Loucy (cell line): Measurements from ENCODE around the gene FOXK1.

Experiments used
- H2AFZ ChIP-seq: fragments of 200-600 bp; sonication (generic); 2 replicates; pipeline ENCODE4 v1.6.0; 2016; ENCODE audit warnings: antibody characterized with exemption, mild to moderate bottlenecking, low read length, moderate library complexity
- H3F3A ChIP-seq: fragments of 200-600 bp; 2 replicates; pipeline ENCODE4 v1.6.0; 2016; ENCODE audit warnings: antibody characterized with exemption, low read depth, mild to moderate bottlenecking
- H3K27me3 ChIP-seq: fragments of 200-600 bp; sonication (generic); 2 replicates; pipeline ENCODE4 v1.6.1; 2014; ENCODE audit warnings: low read length, mild to moderate bottlenecking; ENCODE audit not compliant: insufficient read depth, poor library complexity, severe bottlenecking
- H3K36me3 ChIP-seq: fragments of 200-600 bp; sonication (generic); 2 replicates; pipeline ENCODE4 v1.6.1; 2016; ENCODE audit warnings: low read length; ENCODE audit not compliant: insufficient read depth
- H3K4me1 ChIP-seq: fragments of 200-600 bp; sonication (generic); 2 replicates; pipeline ENCODE4 v1.5.1; 2014; ENCODE audit warnings: low read length, mild to moderate bottlenecking; ENCODE audit not compliant: insufficient read depth, poor library complexity, severe bottlenecking
- H3K4me2 ChIP-seq: fragments of 200-600 bp; sonication (generic); 2 replicates; pipeline ENCODE4 v1.6.0; 2014; ENCODE audit warnings: antibody characterized with exemption, low read length, low read depth, mild to moderate bottlenecking; ENCODE audit not compliant: poor library complexity, severe bottlenecking
- H3K4me3 ChIP-seq: fragments of 200-600 bp; sonication (generic); 2 replicates; pipeline ENCODE4 v1.5.1; 2014; ENCODE audit warnings: low read length, mild to moderate bottlenecking, mixed read lengths; ENCODE audit not compliant: poor library complexity, severe bottlenecking
- H3K79me2 ChIP-seq: fragments of 200-600 bp; sonication (generic); 2 replicates; pipeline ENCODE4 v1.6.1; 2014; ENCODE audit warnings: low read length; ENCODE audit not compliant: insufficient read depth
- H3K9ac ChIP-seq: fragments of 200-600 bp; sonication (generic); 2 replicates; pipeline ENCODE4 v1.6.0; 2014; ENCODE audit warnings: mild to moderate bottlenecking, low read depth, low read length, moderate library complexity; ENCODE audit not compliant: poor library complexity, severe bottlenecking
- H3K9me2 ChIP-seq: fragments of 200-600 bp; sonication (generic); replicated peaks from 2 replicates; pipeline ENCODE4 v1.6.1; 2016; ENCODE audit warnings: low read depth, low read length, mixed read lengths
- H3K9me3 ChIP-seq: fragments of 200-600 bp; sonication (generic); 2 replicates; pipeline ENCODE4 v1.6.1; 2014; ENCODE audit warnings: mild to moderate bottlenecking, antibody characterized with exemption, low read length, low read depth; ENCODE audit not compliant: insufficient read depth
- H4K20me1 ChIP-seq: fragments of 200-600 bp; sonication (generic); 2 replicates; pipeline ENCODE4 v1.6.0; 2014; ENCODE audit warnings: antibody characterized with exemption, low read length, mild to moderate bottlenecking; ENCODE audit not compliant: insufficient read depth, poor library complexity, severe bottlenecking
- CTCF ChIP-seq: fragments of 200-600 bp; sonication (generic); conservative IDR thresholded peaks from 2 replicates; pipeline ENCODE4 v1.5.1; 2014; ENCODE audit warnings: mild to moderate bottlenecking, antibody characterized with exemption, low read length
- EZH2phosphoT487 ChIP-seq: fragments of 200-600 bp; IDR thresholded peaks from 2 replicates; pipeline ENCODE4 v1.6.1; 2018; ENCODE audit warnings: antibody characterized with exemption, mild to moderate bottlenecking, moderate library complexity, borderline replicate concordance

Gene FOXK1

GRCh38 chr7:4742051-4742573 is 60.0 kb downstream of the FOXK1 start:
- H3F3A ChIP-seq: no peaks in the 10 kb centered on the region
- no peak overlapping the region for H3K4me2 ChIP-seq
- peaks cover 4% of the 10 kb centered on the region for H4K20me1 ChIP-seq
- H3K9me2 ChIP-seq: no peaks in the 10 kb centered on the region
- peaks cover 37% of the 10 kb centered on the region; the same call in 1 of the 2 replicates for H3K36me3 ChIP-seq
- no peak overlapping the region for H2AFZ ChIP-seq
- peaks cover 8% of the 10 kb centered on the region; the same call in 1 of the 2 replicates for H3K79me2 ChIP-seq
- H3K9ac ChIP-seq: no peak overlapping the region
- H3K4me3 ChIP-seq: no peak overlapping the region
- no peaks in the 10 kb centered on the region for H3K27me3 ChIP-seq
- H3K4me1 ChIP-seq: no peaks in the 10 kb centered on the region
- TF ChIP-seq EZH2phosphoT487 (no peak), CTCF (no peak)
- H3K9me3 ChIP-seq: no peaks in the 10 kb centered on the region

- Histone ChIP-seq H4K20me1 (peaks cover 4% of the 10 kb centered on the region), H3K27me3 (no peaks in the 10 kb centered on the region), H3F3A (no peaks in the 10 kb centered on the region), H3K79me2 (peaks cover 8% of the 10 kb centered on the region; the same call in 1 of the 2 replicates), H3K4me3 (no peak overlapping the region), H3K9ac (no peak overlapping the region), H3K9me3 (no peaks in the 10 kb centered on the region), H3K4me1 (no peaks in the 10 kb centered on the region), H3K9me2 (no peaks in the 10 kb centered on the region), H2AFZ (no peak overlapping the region), H3K4me2 (no peak overlapping the region), H3K36me3 (peaks cover 42% of the 10 kb centered on the region; the same call in 1 of the 2 replicates)
- TF ChIP-seq EZH2phosphoT487: no peak
- TF ChIP-seq CTCF: no peak
Measured at GRCh38 chr7:4742852-4743251, 60.8 kb downstream of the FOXK1 start.

GRCh38 chr7:4744391-4745264 is 62.5 kb downstream of the FOXK1 start:
- no peaks in the 10 kb centered on the region for H3K9me3 ChIP-seq
- H3K27me3 ChIP-seq: no peaks in the 10 kb centered on the region
- H3F3A ChIP-seq: no peaks in the 10 kb centered on the region
- H3K36me3 ChIP-seq: peaks cover 44% of the 10 kb centered on the region; the same call in 1 of the 2 replicates
- H3K79me2 ChIP-seq: peaks cover 4% of the 10 kb centered on the region; the same call in 1 of the 2 replicates
- H3K4me2 ChIP-seq: no peak overlapping the region
- H4K20me1 ChIP-seq: no peaks in the 10 kb centered on the region
- no peaks in the 10 kb centered on the region for H3K4me1 ChIP-seq
- no peak for TF ChIP-seq EZH2phosphoT487
- no peak for TF ChIP-seq CTCF
- H2AFZ ChIP-seq: no peak overlapping the region
- H3K9ac ChIP-seq: no peak overlapping the region
- no peak overlapping the region for H3K4me3 ChIP-seq
- no peaks in the 10 kb centered on the region for H3K9me2 ChIP-seq
